GM18861 (cell line): ENCODE measurements around the gene KRT2.

Experiments used
- ATAC-seq: cut with Tn5 transposase; IDR thresholded peaks from one replicate; pipeline ENCODE4 v1.9.1; 2021; ENCODE audit not compliant: unreplicated experiment

Gene KRT2

GRCh38 chr12:52600475-52600874 lies 51.5 kb downstream of the KRT2 start:
- no peak for ATAC-seq

GRCh38 chr12:52600071-52600470 lies 51.9 kb downstream of the KRT2 start:
- no peak for ATAC-seq

GRCh38 chr12:52598966-52599365 lies 53.0 kb downstream of the KRT2 start:
- no peak for ATAC-seq
